ENCODE results near the gene RCHY1.

The RCHY1 gene

DNA sequence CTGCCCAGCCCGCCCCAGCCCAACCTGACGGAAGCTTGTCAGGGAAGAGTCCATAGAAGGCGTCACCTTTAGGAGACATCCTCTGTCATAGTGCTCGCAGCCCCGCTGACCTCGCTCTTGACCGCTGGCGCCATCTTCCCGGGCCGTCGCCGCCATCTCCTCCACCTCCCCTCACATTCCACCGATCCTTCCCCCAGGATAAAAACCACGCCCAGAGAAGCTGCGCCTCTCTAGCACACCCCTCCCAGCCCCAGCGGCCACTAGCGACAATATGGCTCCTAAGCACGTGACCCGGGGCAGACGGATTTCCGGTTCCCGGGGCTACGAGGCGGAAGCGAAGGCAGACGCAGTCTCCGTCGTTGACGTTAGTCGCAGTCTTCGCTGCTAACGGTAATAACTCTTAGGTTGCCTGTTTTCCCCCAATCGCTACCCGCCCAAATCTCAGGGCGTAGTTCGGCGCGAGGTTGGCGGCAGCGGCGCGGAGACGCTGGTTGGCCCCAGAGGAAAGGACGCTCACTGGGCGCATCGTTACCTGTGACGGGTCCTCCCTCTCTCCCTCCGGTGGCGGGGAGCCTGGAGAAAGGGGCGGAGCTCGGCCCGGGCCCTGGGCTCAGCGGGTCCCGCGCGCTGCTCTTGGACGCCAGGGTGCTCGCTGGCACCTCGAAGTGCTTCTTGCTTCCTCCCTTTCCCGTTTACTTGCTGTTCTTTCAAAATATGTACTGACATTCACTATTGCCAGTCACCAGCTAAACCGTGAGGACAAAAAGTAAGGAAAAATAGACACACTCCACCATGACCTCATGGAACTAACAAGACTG lies at the start of gene RCHY1, which contains the start of gene THAP6:
Gene RCHY1, minus strand, starts transcription at position 273 of the 818 bp plus-strand sequence. Its CDS starts 117 bp downstream, at position 156.
Gene THAP6, plus strand, starts transcription at position 343 of the 818 bp plus-strand sequence. CDS start 980 bp downstream, outside the sequence.
- TF ChIP-seq, protein P1, sequence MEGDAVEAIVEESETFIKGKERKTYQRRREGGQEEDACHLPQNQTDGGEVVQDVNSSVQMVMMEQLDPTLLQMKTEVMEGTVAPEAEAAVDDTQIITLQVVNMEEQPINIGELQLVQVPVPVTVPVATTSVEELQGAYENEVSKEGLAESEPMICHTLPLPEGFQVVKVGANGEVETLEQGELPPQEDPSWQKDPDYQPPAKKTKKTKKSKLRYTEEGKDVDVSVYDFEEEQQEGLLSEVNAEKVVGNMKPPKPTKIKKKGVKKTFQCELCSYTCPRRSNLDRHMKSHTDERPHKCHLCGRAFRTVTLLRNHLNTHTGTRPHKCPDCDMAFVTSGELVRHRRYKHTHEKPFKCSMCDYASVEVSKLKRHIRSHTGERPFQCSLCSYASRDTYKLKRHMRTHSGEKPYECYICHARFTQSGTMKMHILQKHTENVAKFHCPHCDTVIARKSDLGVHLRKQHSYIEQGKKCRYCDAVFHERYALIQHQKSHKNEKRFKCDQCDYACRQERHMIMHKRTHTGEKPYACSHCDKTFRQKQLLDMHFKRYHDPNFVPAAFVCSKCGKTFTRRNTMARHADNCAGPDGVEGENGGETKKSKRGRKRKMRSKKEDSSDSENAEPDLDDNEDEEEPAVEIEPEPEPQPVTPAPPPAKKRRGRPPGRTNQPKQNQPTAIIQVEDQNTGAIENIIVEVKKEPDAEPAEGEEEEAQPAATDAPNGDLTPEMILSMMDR (IDR thresholded peaks at IDR 0.05), result no peak

GRCh38 chr4:75561789-75562188 lies 47.6 kb upstream of the RCHY1 start:
- TF ChIP-seq, protein P1 (IDR thresholded peaks at IDR 0.05), result no peak

GRCh38 chr4:75557696-75558095 lies 43.5 kb upstream of the RCHY1 start:
- TF ChIP-seq, protein P1 (IDR thresholded peaks at IDR 0.05), result no peak

DNA sequence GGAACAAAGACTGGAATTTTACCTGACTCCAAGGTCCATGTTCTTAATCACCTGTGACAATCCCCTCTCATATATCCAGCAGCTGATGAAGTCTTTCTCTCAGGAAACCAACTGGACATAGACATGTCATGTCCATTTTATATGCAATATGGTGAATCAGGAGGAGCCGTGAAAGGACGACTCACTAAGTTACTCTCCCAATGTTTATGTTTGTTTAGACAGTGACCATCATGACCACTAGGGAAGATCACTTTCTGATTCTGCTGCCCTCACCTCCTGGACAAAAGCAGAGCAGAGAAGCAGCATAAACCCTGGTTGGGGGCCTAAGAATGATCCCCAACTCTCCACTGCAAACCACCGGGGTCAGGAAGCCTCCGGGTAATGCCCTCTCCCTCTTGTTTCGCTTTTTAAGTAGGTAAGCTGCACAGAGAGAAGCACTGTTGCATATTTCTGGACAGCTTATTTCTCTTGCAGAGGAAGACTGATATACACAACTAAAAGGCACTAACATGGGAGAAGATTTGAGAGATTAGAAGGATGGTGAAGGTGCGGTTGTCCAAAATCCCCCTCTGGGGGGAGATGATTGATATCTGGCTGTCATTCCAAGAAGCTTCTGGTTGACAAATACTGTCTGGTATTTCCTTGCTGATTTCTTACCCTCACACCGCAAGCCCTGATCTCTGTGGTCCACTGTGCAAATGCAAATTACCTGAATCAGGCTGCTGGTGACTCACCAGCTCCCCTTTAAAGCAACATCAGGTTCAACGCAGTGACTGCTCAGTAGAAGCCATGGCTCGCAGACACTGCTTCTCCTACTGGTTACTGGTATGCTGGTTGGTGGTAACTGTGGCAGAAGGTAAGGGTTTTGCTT lies 41.3 kb upstream of the RCHY1 start, which contains the start of gene ODAPH:
Gene ODAPH, plus strand, starts transcription at position 773 of the 871 bp plus-strand sequence. Its CDS starts 17 bp downstream, at position 790.
- TF ChIP-seq, protein P1 (IDR thresholded peaks at IDR 0.05), result no peak; the same call in 1 of the 2 replicates

DNA sequence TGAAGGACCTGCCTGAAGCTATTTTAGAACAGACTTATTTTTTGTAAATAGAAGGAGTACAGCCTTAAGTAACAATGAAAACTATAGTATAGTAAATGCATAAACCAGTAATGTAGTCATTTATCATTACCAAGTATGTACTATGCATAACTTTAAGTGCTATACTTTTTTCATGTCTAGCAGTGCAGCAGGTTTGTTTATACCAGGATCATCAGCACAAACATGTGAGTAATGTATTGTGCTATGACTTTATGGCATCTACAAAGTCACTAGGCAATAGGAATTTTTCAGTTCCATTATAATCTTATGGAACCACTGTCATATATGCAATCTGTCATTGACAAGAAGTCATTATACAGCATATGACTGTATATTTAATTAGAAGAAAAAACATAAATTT lies 38.2 kb upstream of the RCHY1 start:
- TF ChIP-seq, protein P1 (IDR thresholded peaks at IDR 0.05), result no peak

DNA sequence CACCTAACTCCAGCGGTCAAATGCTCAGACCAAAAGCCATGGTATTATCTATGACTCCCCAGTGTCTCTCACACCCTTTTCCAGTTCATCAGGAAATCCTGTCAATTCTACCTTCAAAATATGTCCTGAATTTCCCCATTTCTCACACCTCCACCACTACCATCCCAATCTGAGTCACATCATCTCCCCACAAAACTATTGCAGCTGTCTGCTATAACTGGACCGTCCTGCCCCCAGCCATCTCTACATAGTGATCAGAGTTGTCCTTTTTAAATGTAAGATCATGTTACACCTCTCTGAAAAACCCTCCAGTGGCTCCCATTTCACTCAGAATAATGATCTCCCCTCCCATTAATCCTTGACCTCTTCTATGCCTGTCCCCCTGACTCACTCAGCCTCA lies 34.8 kb upstream of the RCHY1 start:
- TF ChIP-seq, protein P1 (IDR thresholded peaks at IDR 0.05), result no peak

DNA sequence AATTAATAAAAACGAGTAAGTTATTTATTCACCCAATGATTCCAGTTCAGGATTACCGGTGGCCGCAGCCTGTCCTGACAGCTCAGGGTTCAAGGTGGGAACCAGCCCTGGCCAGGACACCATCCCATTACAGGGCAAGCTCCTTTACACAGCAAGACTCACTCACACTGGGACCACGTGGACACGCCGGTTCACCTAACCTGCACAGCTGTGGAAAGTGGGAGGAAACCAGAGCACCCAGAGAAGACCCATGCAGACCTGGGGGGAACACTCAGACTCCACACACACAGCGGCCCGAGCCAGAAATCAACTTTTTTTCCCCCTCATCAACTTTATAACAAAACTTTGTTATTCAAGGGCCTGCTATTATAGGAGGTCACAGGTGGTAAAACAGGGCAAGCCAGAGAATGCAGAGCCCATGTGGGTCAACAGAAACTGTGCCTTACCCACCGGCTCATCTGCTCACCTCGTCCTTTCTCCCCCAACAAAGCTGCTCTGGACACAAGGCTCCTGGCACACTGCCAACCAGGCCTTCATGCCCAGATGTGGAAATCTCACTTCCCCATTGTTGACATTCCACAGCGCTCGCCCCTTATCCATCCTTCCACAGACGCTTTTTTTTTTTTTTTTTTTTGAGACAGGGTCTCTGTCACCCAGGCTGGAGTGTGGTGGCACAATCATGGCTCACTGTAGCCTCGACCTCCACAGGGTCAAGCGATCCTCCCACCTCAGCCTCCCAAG lies 33.6 kb upstream of the RCHY1 start:
- TF ChIP-seq, protein P1 (IDR thresholded peaks at IDR 0.05), result no peak
